ENCODE results near the gene HEATR5A.
"Not testable (repeated sequence)": the region's sequence is repeated elsewhere in the genome, so short reads cannot be mapped to it uniquely, and the experiment has no call there.

Gene HEATR5A

DNA sequence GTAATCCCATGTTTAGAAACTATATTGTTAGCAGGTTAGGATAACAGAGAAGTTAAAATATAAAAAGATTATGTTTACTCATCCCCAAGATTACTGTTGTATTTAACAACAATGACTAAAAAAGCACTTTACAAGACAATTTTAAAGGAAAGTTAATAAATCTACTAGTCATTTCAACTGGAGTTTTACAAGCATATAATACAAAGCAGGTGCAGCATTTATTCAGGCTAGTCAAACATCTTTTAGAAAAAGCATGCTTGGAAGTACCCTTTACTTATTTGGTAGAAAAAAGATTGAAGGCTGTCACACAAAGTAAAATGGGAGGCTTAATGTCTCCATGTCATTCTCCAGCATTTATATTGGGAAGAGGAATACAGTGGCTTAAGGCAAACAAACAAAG, 80.6 kb downstream of the HEATR5A start:
- Histone ChIP-seq H3K36me3 (ENCODE audit: insufficient read depth, low read length) (peaks cover 5% of the 10 kb centered on the region; the same call in 1 of the 2 replicates), H3K9me2 (ENCODE audit: low read depth, low read length) (no peaks in the 10 kb centered on the region), H3K4me2 (ENCODE audit: low read length) (no peak overlapping the region), H3K4me3 (ENCODE audit: low read depth, low read length, poor library complexity, severe bottlenecking) (no peak overlapping the region), H3K27me3 (ENCODE audit: insufficient read depth, low read length) (no peaks in the 10 kb centered on the region), H4K20me1 (ENCODE audit: insufficient read depth, low read length) (no peaks in the 10 kb centered on the region), H3K9me3 (ENCODE audit: low read length) (no peaks in the 10 kb centered on the region), H3K27ac (ENCODE audit: low read depth, low read length, poor library complexity, severe bottlenecking) (no peak overlapping the region), H2AFZ (ENCODE audit: low read length) (no peak overlapping the region), H3K4me1 (ENCODE audit: insufficient read depth, low read length, severe bottlenecking) (no peaks in the 10 kb centered on the region), H3K79me2 (ENCODE audit: insufficient read depth, low read length) (no peaks in the 10 kb centered on the region), H3K9ac (ENCODE audit: low read length) (no peak overlapping the region), H3F3A (ENCODE audit: insufficient read depth, low read length) (no peaks in the 10 kb centered on the region)
- TF ChIP-seq, protein P1, sequence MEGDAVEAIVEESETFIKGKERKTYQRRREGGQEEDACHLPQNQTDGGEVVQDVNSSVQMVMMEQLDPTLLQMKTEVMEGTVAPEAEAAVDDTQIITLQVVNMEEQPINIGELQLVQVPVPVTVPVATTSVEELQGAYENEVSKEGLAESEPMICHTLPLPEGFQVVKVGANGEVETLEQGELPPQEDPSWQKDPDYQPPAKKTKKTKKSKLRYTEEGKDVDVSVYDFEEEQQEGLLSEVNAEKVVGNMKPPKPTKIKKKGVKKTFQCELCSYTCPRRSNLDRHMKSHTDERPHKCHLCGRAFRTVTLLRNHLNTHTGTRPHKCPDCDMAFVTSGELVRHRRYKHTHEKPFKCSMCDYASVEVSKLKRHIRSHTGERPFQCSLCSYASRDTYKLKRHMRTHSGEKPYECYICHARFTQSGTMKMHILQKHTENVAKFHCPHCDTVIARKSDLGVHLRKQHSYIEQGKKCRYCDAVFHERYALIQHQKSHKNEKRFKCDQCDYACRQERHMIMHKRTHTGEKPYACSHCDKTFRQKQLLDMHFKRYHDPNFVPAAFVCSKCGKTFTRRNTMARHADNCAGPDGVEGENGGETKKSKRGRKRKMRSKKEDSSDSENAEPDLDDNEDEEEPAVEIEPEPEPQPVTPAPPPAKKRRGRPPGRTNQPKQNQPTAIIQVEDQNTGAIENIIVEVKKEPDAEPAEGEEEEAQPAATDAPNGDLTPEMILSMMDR (IDR thresholded peaks at IDR 0.05; ENCODE audit: low read length), result no peak
- no peak for TF ChIP-seq EZH2 (IDR thresholded peaks at IDR 0.05; ENCODE audit: borderline replicate concordance, low read length)

DNA sequence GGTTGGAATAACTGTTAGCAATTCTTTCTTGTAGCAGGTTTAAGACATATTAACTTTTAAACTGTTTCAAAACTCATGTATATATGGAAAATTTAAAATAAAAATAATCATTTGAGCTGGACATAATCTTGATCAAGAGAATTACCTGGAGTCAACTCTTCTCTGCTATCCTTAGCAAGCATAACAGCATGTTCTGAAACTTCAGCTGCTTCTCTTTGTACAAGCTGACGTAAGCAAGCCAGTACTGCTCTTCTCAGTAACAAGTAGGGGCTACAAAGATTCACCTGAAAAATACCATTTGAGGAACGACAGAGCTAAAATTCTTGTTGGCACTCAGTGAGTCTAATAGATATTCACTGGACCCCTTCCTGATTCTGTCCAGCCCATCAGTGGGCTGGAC, 83.0 kb downstream of the HEATR5A start:
- TF ChIP-seq, protein P1 (IDR thresholded peaks at IDR 0.05; ENCODE audit: low read length), result no peak
- TF ChIP-seq EZH2 (IDR thresholded peaks at IDR 0.05; ENCODE audit: borderline replicate concordance, low read length), result no peak
- H3F3A ChIP-seq (ENCODE audit: insufficient read depth, low read length), result no peaks in the 10 kb centered on the region
- no peak overlapping the region for H3K4me3 ChIP-seq (ENCODE audit: low read depth, low read length, poor library complexity, severe bottlenecking)

DNA sequence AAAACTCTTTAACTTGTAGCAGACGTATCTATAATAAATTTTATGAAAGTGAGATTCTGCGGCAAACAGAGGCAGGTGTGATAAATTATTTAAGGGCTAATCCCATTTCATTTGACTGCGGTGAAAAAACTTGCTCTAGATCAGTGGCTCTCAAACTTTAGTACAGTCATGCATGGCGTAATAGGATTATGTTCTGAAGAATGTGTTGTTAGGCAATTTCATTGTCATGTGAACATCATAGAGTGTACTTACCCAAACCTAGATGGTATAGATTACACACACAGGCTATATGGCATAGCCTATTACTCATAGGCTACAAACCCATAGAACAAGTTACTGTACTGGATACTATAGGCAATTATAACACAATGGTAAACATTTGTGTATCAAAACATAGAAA, 83.7 kb downstream of the HEATR5A start:
- no peak for TF ChIP-seq EZH2 (IDR thresholded peaks at IDR 0.05; ENCODE audit: borderline replicate concordance, low read length)
- TF ChIP-seq, protein P1 (IDR thresholded peaks at IDR 0.05; ENCODE audit: low read length), result no peak
- no peak overlapping the region for H3K27ac ChIP-seq (ENCODE audit: low read depth, low read length, poor library complexity, severe bottlenecking)
- H3K4me2 ChIP-seq (ENCODE audit: low read length), result no peak overlapping the region
- no peaks in the 10 kb centered on the region for H3K4me1 ChIP-seq (ENCODE audit: insufficient read depth, low read length, severe bottlenecking)
- 0 out of 2 replicates have a peak, but pooled peaks cover 2% of the 10 kb centered on the region for H3K9me3 ChIP-seq (ENCODE audit: low read length)
- H3K79me2 ChIP-seq (ENCODE audit: insufficient read depth, low read length), result no peaks in the 10 kb centered on the region
- H3K27me3 ChIP-seq (ENCODE audit: insufficient read depth, low read length), result no peaks in the 10 kb centered on the region
- H4K20me1 ChIP-seq (ENCODE audit: insufficient read depth, low read length), result no peaks in the 10 kb centered on the region
- H3K4me3 ChIP-seq (ENCODE audit: low read depth, low read length, poor library complexity, severe bottlenecking), result no peak overlapping the region
- no peaks in the 10 kb centered on the region for H3K9me2 ChIP-seq (ENCODE audit: low read depth, low read length)
- no peaks in the 10 kb centered on the region; the same call in 1 of the 2 replicates for H3K36me3 ChIP-seq (ENCODE audit: insufficient read depth, low read length)
- H3F3A ChIP-seq (ENCODE audit: insufficient read depth, low read length), result no peaks in the 10 kb centered on the region
- no peak overlapping the region for H2AFZ ChIP-seq (ENCODE audit: low read length)
- H3K9ac ChIP-seq (ENCODE audit: low read length), result no peak overlapping the region

More for the DNA sequence above, 83.0 kb downstream of the HEATR5A start:
- Histone ChIP-seq H3K27me3 (ENCODE audit: insufficient read depth, low read length) (no peaks in the 10 kb centered on the region), H3K27ac (ENCODE audit: low read depth, low read length, poor library complexity, severe bottlenecking) (no peak overlapping the region), H3K9me2 (ENCODE audit: low read depth, low read length) (no peaks in the 10 kb centered on the region), H3K9me3 (ENCODE audit: low read length) (no peaks in the 10 kb centered on the region), H4K20me1 (ENCODE audit: insufficient read depth, low read length) (no peaks in the 10 kb centered on the region), H3K79me2 (ENCODE audit: insufficient read depth, low read length) (no peaks in the 10 kb centered on the region), H3K4me2 (ENCODE audit: low read length) (no peak overlapping the region), H3K9ac (ENCODE audit: low read length) (no peak overlapping the region), H3K36me3 (ENCODE audit: insufficient read depth, low read length) (no peaks in the 10 kb centered on the region; the same call in 1 of the 2 replicates), H2AFZ (ENCODE audit: low read length) (no peak overlapping the region), H3K4me1 (ENCODE audit: insufficient read depth, low read length, severe bottlenecking) (no peaks in the 10 kb centered on the region)

DNA sequence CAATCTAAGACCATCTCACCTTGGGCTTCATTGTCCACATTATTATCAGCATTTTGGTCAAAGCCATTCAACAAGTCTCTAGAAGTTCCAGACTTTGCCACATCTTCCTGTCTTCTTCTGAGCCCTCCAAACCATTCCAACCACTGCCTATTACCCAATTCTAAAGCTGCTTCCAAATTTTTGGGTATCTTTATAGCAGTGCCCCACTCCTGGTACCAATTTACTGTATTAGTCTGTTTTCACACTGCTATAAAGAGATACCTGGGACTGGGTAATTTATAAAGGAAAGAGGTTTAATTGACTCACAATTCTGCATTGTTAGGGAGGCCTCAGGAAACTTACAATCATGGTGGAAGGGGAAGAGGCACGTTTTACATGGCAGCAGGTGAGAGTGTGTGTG, 89.0 kb downstream of the HEATR5A start:
- not testable (repeated sequence) for H3F3A ChIP-seq (ENCODE audit: insufficient read depth, low read length); H3K9me3 ChIP-seq (ENCODE audit: low read length); H3K4me1 ChIP-seq (ENCODE audit: insufficient read depth, low read length, severe bottlenecking); H3K9me2 ChIP-seq (ENCODE audit: low read depth, low read length); H4K20me1 ChIP-seq (ENCODE audit: insufficient read depth, low read length); H3K79me2 ChIP-seq (ENCODE audit: insufficient read depth, low read length); H3K4me3 ChIP-seq (ENCODE audit: low read depth, low read length, poor library complexity, severe bottlenecking); H3K9ac ChIP-seq (ENCODE audit: low read length); H3K36me3 ChIP-seq (ENCODE audit: insufficient read depth, low read length); H3K4me2 ChIP-seq (ENCODE audit: low read length); H2AFZ ChIP-seq (ENCODE audit: low read length); H3K27ac ChIP-seq (ENCODE audit: low read depth, low read length, poor library complexity, severe bottlenecking); H3K27me3 ChIP-seq (ENCODE audit: insufficient read depth, low read length)

DNA sequence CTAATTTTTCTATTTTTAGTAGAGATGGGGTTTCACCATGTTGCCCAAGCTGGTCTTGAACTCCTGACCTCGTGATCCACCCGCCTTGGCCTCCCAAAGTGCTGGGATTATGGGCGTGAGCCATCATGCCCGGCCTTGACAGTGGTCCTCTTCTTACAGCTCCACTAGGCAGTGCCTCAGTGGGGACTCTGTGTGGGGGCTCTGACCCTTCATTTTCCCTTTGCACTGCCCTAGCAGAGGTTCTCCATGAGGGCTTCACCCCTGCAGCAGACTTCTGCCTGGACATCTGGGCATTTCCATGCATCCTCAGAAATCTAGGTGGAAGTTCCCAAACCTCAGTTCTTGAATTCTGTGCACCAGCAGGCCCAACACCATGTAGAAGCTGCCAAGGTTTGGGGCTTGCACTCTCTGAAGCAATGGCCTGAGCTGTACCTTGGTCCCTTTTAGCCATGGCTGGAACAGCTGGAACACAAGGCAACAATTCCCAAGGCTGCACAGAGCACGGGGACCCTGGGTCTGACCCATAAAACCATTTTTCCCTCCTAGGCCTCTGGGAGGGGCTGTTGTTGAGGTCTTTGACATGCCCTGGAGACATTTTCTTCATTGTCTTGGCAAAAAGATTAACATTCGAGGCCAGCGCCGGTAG, 90.4 kb downstream of the HEATR5A start:
- not testable (repeated sequence) for H3K36me3 ChIP-seq (ENCODE audit: insufficient read depth, low read length); H3K4me1 ChIP-seq (ENCODE audit: insufficient read depth, low read length, severe bottlenecking); H3F3A ChIP-seq (ENCODE audit: insufficient read depth, low read length)

More for the DNA sequence above, 90.4 kb downstream of the HEATR5A start:
- H3K9me2 ChIP-seq (ENCODE audit: low read depth, low read length); H4K20me1 ChIP-seq (ENCODE audit: insufficient read depth, low read length); H3K4me2 ChIP-seq (ENCODE audit: low read length); H2AFZ ChIP-seq (ENCODE audit: low read length); H3K79me2 ChIP-seq (ENCODE audit: insufficient read depth, low read length); H3K4me3 ChIP-seq (ENCODE audit: low read depth, low read length, poor library complexity, severe bottlenecking); H3K9ac ChIP-seq (ENCODE audit: low read length); H3K27me3 ChIP-seq (ENCODE audit: insufficient read depth, low read length); H3K9me3 ChIP-seq (ENCODE audit: low read length); H3K27ac ChIP-seq (ENCODE audit: low read depth, low read length, poor library complexity, severe bottlenecking): not testable (repeated sequence)
